Measurements from ENCODE around the gene TARS3. TPM values are rescaled to one million over a fixed set of nuclear protein-coding genes. Genes with fewer than 3 reads are reported as not detected.

The TARS3 gene
- total and polyA plus RNA-seq, 7 donors: 11.1 to 40.2 (median 35.0) TPM

GRCh38 chr15:101732772-101733171 lies 8.5 kb upstream of the TARS3 start:
- no peak overlapping the region for H3K27ac ChIP-seq
- TF ChIP-seq CTCF (IDR thresholded peaks at IDR 0.05): no peak
- WGBS, 3 donors: 90 to 95% (median 92%) methylated on average over 3 of the region's 3 CpGs
- no peaks in the 10 kb centered on the region for H3K36me3 ChIP-seq (ENCODE audit: insufficient read depth in 1 of 2, low read depth in 1 of 2)
- H3K9me3 ChIP-seq: no peaks in the 10 kb centered on the region
- no peaks in the 10 kb centered on the region for H3K27me3 ChIP-seq (ENCODE audit: insufficient read depth in 3 of 3, low read length in 2 of 3)
- no peak for DNase-seq
- ATAC-seq: no peak
- no peak overlapping the region for H3K4me3 ChIP-seq
- intact Hi-C loops (cut with DNase I): no loop called here
- H3K4me1 ChIP-seq: no peaks in the 10 kb centered on the region

GRCh38 chr15:101731746-101732145 lies 7.5 kb upstream of the TARS3 start:
- Histone ChIP-seq H3K27ac (no peak overlapping the region), H3K36me3 (ENCODE audit: insufficient read depth in 1 of 2, low read depth in 1 of 2) (no peaks in the 10 kb centered on the region), H3K4me1 (no peaks in the 10 kb centered on the region), H3K9me3 (no peaks in the 10 kb centered on the region), H3K4me3 (no peak overlapping the region), H3K27me3 (ENCODE audit: insufficient read depth in 3 of 3, low read length in 2 of 3) (no peaks in the 10 kb centered on the region)
- ATAC-seq (no peak), DNase-seq (no peak)
- intact Hi-C loops (cut with DNase I): no loop called here
- TF ChIP-seq CTCF (IDR thresholded peaks at IDR 0.05): no peak
- 46 to 69% (median 57%) methylated on average over 6 of the region's 6 CpGs for WGBS, 3 donors

DNA sequence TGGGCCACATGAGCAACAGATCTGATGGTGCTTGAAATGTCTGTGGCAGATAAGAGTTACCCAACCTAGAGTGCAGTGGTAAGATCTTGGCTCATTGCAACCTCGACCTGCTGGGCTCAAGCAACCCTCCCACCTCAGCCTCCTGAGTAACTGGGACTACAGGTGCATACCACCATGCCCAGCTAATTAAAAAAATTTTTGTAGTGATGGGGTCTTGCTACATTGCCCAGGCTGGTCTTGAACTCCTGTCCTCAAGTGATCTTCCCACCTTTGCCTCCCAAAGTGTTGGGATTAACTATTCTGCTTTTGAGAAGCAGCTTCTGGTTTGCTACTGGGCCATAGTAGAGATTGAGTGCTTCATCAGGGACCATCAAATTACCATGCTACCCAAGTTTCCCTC lies 2.9 kb upstream of the TARS3 start:
- H3K27me3 ChIP-seq (ENCODE audit: insufficient read depth in 3 of 3, low read length in 2 of 3): no peaks in the 10 kb centered on the region
- H3K4me1 ChIP-seq: no peaks in the 10 kb centered on the region
- no peaks in the 10 kb centered on the region for H3K9me3 ChIP-seq
- DNase-seq: no peak
- peaks cover 0 to 2% of the 10 kb centered on the region in 2 donors for H3K36me3 ChIP-seq (ENCODE audit: insufficient read depth in 1 of 2, low read depth in 1 of 2)
- TF ChIP-seq CTCF (IDR thresholded peaks at IDR 0.05): no peak
- WGBS, 3 donors: 64 to 79% (median 72%) methylated on average over 1 of the region's 1 CpG
- ATAC-seq: no peak
- no peak overlapping the region for H3K4me3 ChIP-seq
- H3K27ac ChIP-seq: no peak overlapping the region
- intact Hi-C loops (cut with DNase I): no loop called here

- TF ChIP-seq CTCF (IDR thresholded peaks at IDR 0.05): no peak
- Histone ChIP-seq H3K36me3 (ENCODE audit: insufficient read depth in 1 of 2, low read depth in 1 of 2) (peaks cover 3 to 24% of the 10 kb centered on the region in 2 donors), H3K27me3 (ENCODE audit: insufficient read depth in 3 of 3, low read length in 2 of 3) (no peaks in the 10 kb centered on the region), H3K4me3 (no peak overlapping the region), H3K9me3 (no peaks in the 10 kb centered on the region), H3K27ac (peak overlapping the region; percentile 62), H3K4me1 (no peaks in the 10 kb centered on the region)
- intact Hi-C loops (cut with DNase I): no loop called here
- ATAC-seq (no peak), DNase-seq (no peak)
- WGBS, 3 donors: 75 to 85% (median 79%) methylated on average over 2 of the region's 2 CpGs
These were observed 800 bp upstream of the TARS3 start for GRCh38 chr15:101725073-101725472.

DNA sequence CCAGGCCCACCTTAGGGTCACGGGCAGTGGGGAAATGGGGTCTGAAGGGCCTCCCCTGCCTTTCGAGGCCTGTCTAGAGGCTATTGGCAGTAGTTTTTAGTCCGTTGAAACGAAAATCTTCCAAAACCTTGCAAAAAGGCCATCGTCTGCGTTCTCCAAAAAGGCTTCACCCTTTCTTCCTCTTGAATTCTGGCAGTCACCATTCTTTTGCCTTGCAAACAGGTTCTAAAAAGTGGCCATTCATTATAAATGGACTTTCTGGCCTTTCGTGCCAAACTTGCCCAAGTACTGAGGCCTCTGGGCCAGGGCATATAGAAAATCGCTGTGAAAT lies 367 bp upstream of the TARS3 start:
- 15 to 30% (median 19%) methylated on average over 8 of the region's 8 CpGs for WGBS, 3 donors
- Histone ChIP-seq H3K27me3 (ENCODE audit: insufficient read depth in 3 of 3, low read length in 2 of 3) (no peaks in the 10 kb centered on the region), H3K36me3 (ENCODE audit: insufficient read depth in 1 of 2, low read depth in 1 of 2) (peaks cover 3 to 28% of the 10 kb centered on the region in 2 donors), H3K4me3 (peak overlapping the region; percentile 73), H3K27ac (peak overlapping the region; percentile 62), H3K4me1 (no peaks in the 10 kb centered on the region), H3K9me3 (no peaks in the 10 kb centered on the region)
- no peak for TF ChIP-seq CTCF (IDR thresholded peaks at IDR 0.05)
- ATAC-seq: no peak
- intact Hi-C loops (cut with DNase I): no loop called here
- DNase-seq: no peak
